Measurements from ENCODE around the gene LAD1.

Gene LAD1

GRCh38 chr1:201405484-201405831, 6.3 kb upstream of the LAD1 start:
- Histone ChIP-seq H3K9me3 (no peaks in the 10 kb centered on the region), H3K9ac (no peak overlapping the region; the same call in 1 of the 2 replicates), H3K4me2 (peak overlapping the region; percentile 58), H4K20me1 (no peaks in the 10 kb centered on the region), H3K27me3 (no peaks in the 10 kb centered on the region), H3K4me3 (no peak overlapping the region), H3K4me1 (peaks cover 45% of the 10 kb centered on the region), H3K36me3 (no peaks in the 10 kb centered on the region), H3K27ac (no peak overlapping the region)
- no peak for TF ChIP-seq Cebpa-rat (IDR thresholded peaks at IDR 0.05)

- Histone ChIP-seq H3K36me3 (no peaks in the 10 kb centered on the region), H3K9ac (no peak overlapping the region), H3K27me3 (no peaks in the 10 kb centered on the region), H4K20me1 (no peaks in the 10 kb centered on the region), H3K4me2 (peak overlapping the region; percentile 58), H3K27ac (no peak overlapping the region), H3K9me3 (no peaks in the 10 kb centered on the region), H3K4me3 (no peak overlapping the region), H3K4me1 (peaks cover 45% of the 10 kb centered on the region)
- no peak for TF ChIP-seq Cebpa-rat (IDR thresholded peaks at IDR 0.05)
Measured at GRCh38 chr1:201404722-201405483, 5.8 kb upstream of the LAD1 start.

- H3K27ac ChIP-seq, result no peak overlapping the region
Measured at GRCh38 chr1:201404055-201404454, 4.9 kb upstream of the LAD1 start.

DNA sequence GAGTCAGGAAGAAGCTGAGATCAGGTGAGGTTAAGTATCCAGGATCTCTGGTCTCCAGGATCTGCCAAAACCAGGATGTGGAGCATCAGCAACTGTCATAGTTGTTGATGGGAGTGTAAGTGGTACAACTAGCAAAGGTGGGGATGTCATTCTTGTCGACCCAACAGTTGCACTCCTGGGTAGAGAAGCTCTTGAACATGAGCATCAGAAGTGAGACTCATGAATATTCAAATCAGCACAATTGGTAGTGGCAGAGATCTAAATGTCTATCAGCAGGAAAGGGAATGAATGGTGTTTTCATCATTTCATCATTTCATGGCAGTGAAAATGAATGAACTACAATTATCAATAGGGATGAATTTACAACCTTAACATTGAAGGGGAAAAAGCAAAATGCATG, 4.2 kb upstream of the LAD1 start:
- H3K9me3 ChIP-seq, result no peaks in the 10 kb centered on the region
- no peaks in the 10 kb centered on the region for H4K20me1 ChIP-seq
- no peak overlapping the region for H3K4me3 ChIP-seq
- no peaks in the 10 kb centered on the region for H3K27me3 ChIP-seq
- H3K27ac ChIP-seq, result no peak overlapping the region
- peaks cover 44% of the 10 kb centered on the region for H3K4me1 ChIP-seq
- no peak for TF ChIP-seq Cebpa-rat (IDR thresholded peaks at IDR 0.05)
- H3K9ac ChIP-seq, result no peak overlapping the region
- no peaks in the 10 kb centered on the region for H3K36me3 ChIP-seq
- H3K4me2 ChIP-seq, result no peak overlapping the region

More at GRCh38 chr1:201404055-201404454, 4.9 kb upstream of the LAD1 start:
- H3K4me2 ChIP-seq, result peak overlapping the region; percentile 58; the same call in 1 of the 2 replicates
- no peak overlapping the region for H3K9ac ChIP-seq
- H3K27me3 ChIP-seq, result no peaks in the 10 kb centered on the region
- H4K20me1 ChIP-seq, result no peaks in the 10 kb centered on the region
- H3K36me3 ChIP-seq, result no peaks in the 10 kb centered on the region
- peaks cover 45% of the 10 kb centered on the region for H3K4me1 ChIP-seq
- H3K4me3 ChIP-seq, result no peak overlapping the region
- no peaks in the 10 kb centered on the region for H3K9me3 ChIP-seq
- TF ChIP-seq Cebpa-rat (IDR thresholded peaks at IDR 0.05), result no peak

DNA sequence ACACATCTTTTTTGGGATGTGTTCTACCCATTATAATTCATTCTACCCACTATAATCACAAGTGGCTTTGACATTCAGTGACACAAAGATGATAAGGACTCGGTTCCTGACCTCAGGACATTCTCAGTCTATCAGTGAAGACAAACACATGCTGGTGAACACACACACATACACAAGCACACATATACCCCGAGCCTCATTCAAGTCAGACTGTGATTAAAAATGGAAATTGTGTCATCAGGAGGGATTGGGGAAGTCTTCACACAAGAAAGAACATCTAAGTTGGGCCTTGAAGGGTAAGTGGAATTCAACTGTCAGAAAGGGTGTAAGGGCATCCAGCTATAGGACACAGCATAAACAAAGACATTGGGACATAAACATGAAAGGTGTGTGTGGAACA, 2.6 kb upstream of the LAD1 start:
- Histone ChIP-seq H3K4me3 (no peak overlapping the region), H3K27me3 (no peaks in the 10 kb centered on the region), H3K4me1 (peaks cover 35% of the 10 kb centered on the region), H4K20me1 (no peaks in the 10 kb centered on the region), H3K36me3 (no peaks in the 10 kb centered on the region), H3K9ac (no peak overlapping the region), H3K27ac (no peak overlapping the region), H3K4me2 (no peak overlapping the region), H3K9me3 (no peaks in the 10 kb centered on the region)
- TF ChIP-seq Cebpa-rat (IDR thresholded peaks at IDR 0.05), result no peak

DNA sequence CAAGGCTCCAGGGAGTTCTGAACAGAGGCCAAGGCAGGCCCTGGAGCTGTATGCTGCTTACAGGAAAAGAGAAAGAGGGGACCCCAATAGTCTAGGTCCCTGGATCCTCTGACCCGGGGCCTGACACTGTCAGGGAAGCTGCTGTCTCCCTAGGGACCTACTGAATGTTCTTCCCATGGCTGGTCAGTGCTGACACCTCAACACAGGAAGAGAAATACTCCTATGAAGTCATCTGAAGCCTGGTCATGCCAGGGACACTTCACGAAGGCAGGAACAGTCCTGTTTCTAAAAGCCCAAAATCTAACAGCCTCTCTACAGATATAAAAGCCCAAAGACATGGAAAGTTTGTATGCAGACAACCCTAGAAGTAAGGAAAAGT, 1.7 kb upstream of the LAD1 start:
- no peak overlapping the region for H3K9ac ChIP-seq
- no peaks in the 10 kb centered on the region for H3K27me3 ChIP-seq
- no peak for TF ChIP-seq Cebpa-rat (IDR thresholded peaks at IDR 0.05)
- H3K4me3 ChIP-seq, result no peak overlapping the region
- no peaks in the 10 kb centered on the region for H3K9me3 ChIP-seq
- H3K4me2 ChIP-seq, result no peak overlapping the region
- H4K20me1 ChIP-seq, result no peaks in the 10 kb centered on the region
- no peak overlapping the region for H3K27ac ChIP-seq
- H3K4me1 ChIP-seq, result peaks cover 32% of the 10 kb centered on the region
- no peaks in the 10 kb centered on the region for H3K36me3 ChIP-seq

DNA sequence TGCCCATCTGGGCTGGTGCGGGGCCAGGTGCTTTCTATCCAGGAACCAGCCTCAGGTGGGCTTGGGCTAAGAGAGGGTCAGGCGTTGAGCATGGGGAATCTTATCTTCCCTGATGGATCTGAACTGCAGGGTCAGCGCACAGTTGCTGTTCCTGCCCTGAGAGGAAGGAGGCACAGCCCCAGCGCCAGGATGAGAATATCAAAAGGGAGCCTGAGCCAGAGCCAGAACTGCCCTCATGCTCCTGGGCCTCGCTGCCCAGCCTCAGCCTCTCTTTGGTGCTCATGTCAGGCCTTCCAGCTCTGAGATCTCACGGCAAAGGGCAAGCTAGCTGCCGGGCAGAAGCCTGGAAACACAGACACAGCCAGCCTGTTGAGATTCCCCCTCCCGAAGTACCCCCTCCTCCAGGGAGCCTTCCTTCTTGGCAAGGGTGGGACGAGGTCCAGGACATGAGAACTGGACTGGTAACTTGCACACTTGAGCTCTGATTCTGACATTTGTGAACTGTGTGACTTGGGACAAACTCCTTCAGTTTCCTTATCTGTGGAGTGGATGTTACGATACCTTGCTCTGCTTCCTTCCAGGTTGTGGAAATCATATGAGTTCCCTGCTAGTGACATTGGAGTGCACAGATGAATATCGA, 1.2 kb upstream of the LAD1 start:
- Histone ChIP-seq H3K9ac (no peak overlapping the region), H3K36me3 (no peaks in the 10 kb centered on the region), H3K4me1 (peaks cover 29% of the 10 kb centered on the region), H3K27me3 (no peaks in the 10 kb centered on the region), H3K4me2 (no peak overlapping the region), H3K4me3 (no peak overlapping the region), H3K9me3 (no peaks in the 10 kb centered on the region), H3K27ac (no peak overlapping the region), H4K20me1 (no peaks in the 10 kb centered on the region)
- TF ChIP-seq Cebpa-rat (IDR thresholded peaks at IDR 0.05), result no peak

DNA sequence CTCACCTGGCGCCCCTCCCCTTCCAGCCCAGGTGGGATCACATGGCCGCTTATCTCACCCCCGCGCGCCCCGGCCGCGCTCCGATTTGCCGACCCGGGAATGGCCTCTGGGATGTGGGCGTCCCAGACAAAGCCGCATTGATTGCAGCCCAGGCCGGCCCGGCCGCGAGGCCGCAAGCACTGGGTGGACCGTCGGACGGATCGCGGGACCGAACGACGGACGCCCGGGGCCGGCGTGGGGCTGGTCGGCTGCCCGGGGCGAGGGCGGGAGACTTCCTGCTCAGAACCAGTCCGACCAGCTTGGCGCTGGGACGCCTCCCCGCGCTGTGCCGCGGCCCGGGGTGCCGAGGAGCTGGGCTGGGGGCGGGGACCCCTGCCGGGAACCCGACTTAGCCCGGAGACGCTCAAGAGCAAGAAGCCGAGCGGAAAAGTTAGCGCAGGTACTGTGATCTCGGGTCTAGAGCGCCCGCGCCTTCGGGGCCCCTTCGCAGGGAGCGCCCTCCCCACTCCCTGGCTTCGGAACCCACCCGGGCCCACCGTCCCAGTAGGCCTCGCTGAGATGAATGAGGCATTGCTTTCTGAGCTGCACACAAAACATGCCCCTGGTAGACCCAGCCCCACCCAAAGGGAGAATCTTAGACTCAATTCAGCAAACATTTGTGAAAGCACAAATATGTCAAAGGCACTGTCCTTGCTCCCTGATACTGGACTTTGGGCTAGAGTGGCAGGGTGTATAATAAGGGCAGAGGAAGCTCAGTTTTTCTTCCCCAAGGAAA, 415 bp upstream of the LAD1 start:
- Histone ChIP-seq H3K4me2 (no peak overlapping the region), H3K4me1 (peaks cover 29% of the 10 kb centered on the region), H3K27ac (no peak overlapping the region), H4K20me1 (no peaks in the 10 kb centered on the region), H3K9me3 (no peaks in the 10 kb centered on the region), H3K36me3 (no peaks in the 10 kb centered on the region), H3K27me3 (no peaks in the 10 kb centered on the region), H3K4me3 (no peak overlapping the region), H3K9ac (no peak overlapping the region)
- TF ChIP-seq Cebpa-rat (IDR thresholded peaks at IDR 0.05), result no peak

DNA sequence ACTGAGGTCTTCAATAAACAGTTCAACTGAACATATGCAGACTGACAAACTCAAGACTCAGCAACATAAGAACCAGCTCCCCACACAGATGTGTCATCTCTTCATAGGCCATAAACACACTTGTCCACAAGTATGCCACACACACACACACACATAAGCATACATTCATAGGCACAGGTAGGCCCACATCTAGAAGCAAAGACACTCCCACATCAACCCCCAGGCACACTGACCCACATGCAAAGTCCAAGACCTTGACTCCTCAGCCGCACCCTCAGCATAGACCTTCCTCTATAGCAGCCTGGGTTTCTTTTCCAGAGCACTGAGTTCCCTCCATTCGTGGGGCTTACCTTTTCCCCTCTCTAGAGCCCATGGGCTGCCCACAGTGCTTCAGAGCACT, 1.4 kb downstream of the LAD1 start:
- H3K36me3 ChIP-seq, result no peaks in the 10 kb centered on the region
- H3K9ac ChIP-seq, result no peak overlapping the region

More for the DNA sequence above, 1.4 kb downstream of the LAD1 start:
- no peaks in the 10 kb centered on the region for H3K27me3 ChIP-seq
- no peak for TF ChIP-seq Cebpa-rat (IDR thresholded peaks at IDR 0.05)
- H3K27ac ChIP-seq, result no peak overlapping the region
- H3K4me1 ChIP-seq, result peaks cover 36% of the 10 kb centered on the region
- no peaks in the 10 kb centered on the region for H3K9me3 ChIP-seq
- H3K4me3 ChIP-seq, result no peak overlapping the region
- H4K20me1 ChIP-seq, result no peaks in the 10 kb centered on the region
- H3K4me2 ChIP-seq, result peak overlapping the region; percentile 50; the same call in 1 of the 2 replicates

Data from BLaER1 (cell line).